ENCODE results near the gene MAML2. TPM values are rescaled to one million over a fixed set of nuclear protein-coding genes. Genes with fewer than 3 reads are reported as not detected.

The MAML2 gene
- total RNA-seq, 2 experiments from 2014 or later = 14.7 to 15.5 TPM

DNA sequence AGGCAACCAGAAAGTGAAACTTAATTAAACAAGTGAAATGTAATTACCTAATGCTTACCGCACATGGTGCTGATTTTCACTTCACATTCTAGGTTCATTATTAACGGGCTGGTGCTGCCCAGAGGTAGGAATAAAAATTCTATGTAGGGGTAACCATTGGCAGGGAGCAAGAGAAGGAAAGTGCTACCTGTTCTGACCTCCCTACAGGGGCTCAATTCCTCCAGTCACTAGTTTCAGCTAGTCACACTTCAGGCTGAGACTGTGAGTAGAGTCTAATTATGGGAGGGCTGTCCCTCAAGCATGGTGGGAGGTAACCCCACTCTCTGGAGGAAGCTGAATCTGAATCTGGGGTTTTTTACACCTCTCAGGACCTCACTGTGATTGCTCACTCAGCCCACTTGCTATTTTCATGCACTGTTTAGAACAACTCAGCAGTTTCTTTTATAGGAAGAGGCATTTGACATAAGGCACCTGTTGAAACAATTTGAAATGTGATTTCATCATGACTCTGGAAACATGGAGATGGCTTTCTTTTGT lies 75.4 kb downstream of the MAML2 start:
- Mint-ChIP-seq H3K27ac (peak overlapping the region; percentile 87), H3K4me1 (ENCODE audit: low read depth) (peaks cover 67% of the 10 kb centered on the region), H3K36me3 (ENCODE audit: low read depth) (peaks cover 54% of the 10 kb centered on the region), H3K9me3 (ENCODE audit: insufficient read depth) (no peaks in the 10 kb centered on the region), H3K4me3 (peak overlapping the region; percentile 32), H3K27me3 (ENCODE audit: low read depth) (no peaks in the 10 kb centered on the region)
- ChIA-PET CTCF (interaction anchor here (0.8 to 1.3 kb wide), 7 partner anchors 8 to 75 kb away, joined by 3 to 8 read pairs (median 3); partner anchors contain the start of gene MAML2), POLR2A (interaction anchor here (0.6 kb wide), 1 partner anchor 253 kb away, joined by 3 read pairs; no protein-coding TSS in a partner anchor)
- peak; percentile 38 for DNase-seq
- ATAC-seq = peak; percentile 86

- POLR2A ChIA-PET = no interaction called here
- Mint-ChIP-seq H3K4me1 (ENCODE audit: low read depth) (peaks cover 67% of the 10 kb centered on the region), H3K27ac (peak overlapping the region; percentile 87), H3K36me3 (ENCODE audit: low read depth) (peaks cover 52% of the 10 kb centered on the region), H3K9me3 (ENCODE audit: insufficient read depth) (no peaks in the 10 kb centered on the region), H3K4me3 (peak overlapping the region; percentile 32), H3K27me3 (ENCODE audit: low read depth) (no peaks in the 10 kb centered on the region)
- DNase-seq (no peak), ATAC-seq (peak; percentile 11)
- CTCF ChIA-PET = interaction anchor here (0.8 to 1.3 kb wide), 6 partner anchors 9 to 76 kb away, joined by 3 to 8 read pairs (median 4); partner anchors contain the start of gene MAML2
Observed at GRCh38 chr11:96267001-96267495, 75.9 kb downstream of the MAML2 start.

DNA sequence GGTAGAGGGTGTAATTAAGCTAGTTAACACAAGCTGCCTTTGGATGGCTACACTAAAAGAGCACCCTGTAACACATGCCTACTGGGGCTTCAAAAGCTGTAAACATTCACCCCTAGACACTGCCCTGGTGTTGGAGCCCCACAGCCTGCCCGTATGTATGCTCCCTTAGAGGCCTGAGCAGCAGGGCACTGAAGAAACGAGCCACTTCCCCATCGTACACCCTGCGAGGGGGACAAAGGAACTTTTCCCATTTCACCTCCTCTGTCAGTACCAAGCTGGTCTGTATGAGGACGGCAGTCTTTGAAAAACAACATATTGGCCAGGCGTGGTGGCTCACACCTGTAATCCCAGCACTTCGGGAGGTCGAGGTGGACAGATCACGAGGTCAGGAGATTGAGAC lies 77.0 kb downstream of the MAML2 start:
- H3K36me3 Mint-ChIP-seq (ENCODE audit: low read depth) = peaks cover 44% of the 10 kb centered on the region
- H3K9me3 Mint-ChIP-seq (ENCODE audit: insufficient read depth) = no peaks in the 10 kb centered on the region
- no peak overlapping the region for H3K4me3 Mint-ChIP-seq
- POLR2A ChIA-PET = no interaction called here
- no peak overlapping the region for H3K27ac Mint-ChIP-seq
- H3K4me1 Mint-ChIP-seq (ENCODE audit: low read depth) = peaks cover 66% of the 10 kb centered on the region
- H3K27me3 Mint-ChIP-seq (ENCODE audit: low read depth) = no peaks in the 10 kb centered on the region
- ATAC-seq (no peak), DNase-seq (no peak)
- CTCF ChIA-PET = interaction anchor here (0.8 to 3.8 kb wide), 2 partner anchors 77 kb away, joined by 4 to 18 read pairs; partner anchors contain the start of gene MAML2

DNA sequence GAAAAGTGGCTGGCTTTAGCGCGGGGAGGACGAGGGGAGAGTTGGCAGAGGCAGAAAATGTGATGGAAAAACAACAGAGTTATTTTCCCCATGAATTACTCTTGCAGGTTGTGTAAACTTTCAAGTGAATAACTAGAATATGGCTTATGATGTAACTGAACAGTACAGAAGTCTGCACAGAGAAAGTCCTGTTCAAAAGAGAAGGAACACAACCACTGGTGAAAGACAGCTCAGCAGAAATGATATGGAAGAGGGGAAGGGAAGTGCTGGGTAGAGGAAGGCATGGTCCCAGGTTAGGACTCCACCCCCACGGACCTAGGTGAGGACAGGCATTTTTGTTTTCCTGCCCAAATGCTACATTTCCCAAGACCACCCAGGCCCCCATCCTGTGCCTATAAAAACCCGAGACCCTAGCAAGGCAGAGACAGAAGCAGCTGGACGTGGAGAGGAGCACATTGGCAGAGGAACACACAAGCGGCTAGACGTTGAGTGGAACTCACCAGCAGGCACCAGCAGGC lies 77.7 kb downstream of the MAML2 start:
- DNase-seq = no peak

DNA sequence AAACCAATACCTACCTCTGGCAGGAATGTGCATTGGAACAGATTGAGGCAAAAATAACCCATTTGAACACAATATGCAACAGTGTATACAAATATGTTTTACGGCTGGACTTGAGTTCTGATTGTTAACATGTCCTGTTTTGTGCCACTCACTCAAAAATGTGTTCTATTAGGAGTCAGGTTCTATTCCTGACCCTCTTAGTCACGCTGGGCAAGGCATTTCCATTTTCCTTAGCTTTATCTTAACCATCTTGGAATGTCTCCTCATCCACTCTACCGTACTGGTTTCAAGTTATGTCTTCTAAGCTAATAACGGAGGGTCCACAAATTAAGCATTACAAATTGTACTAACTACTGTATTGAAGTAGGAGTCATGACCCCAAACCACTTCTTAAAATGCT lies 78.6 kb downstream of the MAML2 start:
- ChIA-PET CTCF (interaction anchor here (1.5 to 3.8 kb wide), 2 partner anchors 78 to 129 kb away, joined by 4 to 18 read pairs; partner anchors contain the start of gene MAML2), POLR2A (no interaction called here)
- no peaks in the 10 kb centered on the region for H3K27me3 Mint-ChIP-seq (ENCODE audit: low read depth)
- no peak overlapping the region for H3K4me3 Mint-ChIP-seq
- no peak overlapping the region for H3K27ac Mint-ChIP-seq
- no peak for ATAC-seq
- H3K36me3 Mint-ChIP-seq (ENCODE audit: low read depth) = peaks cover 32% of the 10 kb centered on the region
- no peaks in the 10 kb centered on the region for H3K9me3 Mint-ChIP-seq (ENCODE audit: insufficient read depth)
- peaks cover 79% of the 10 kb centered on the region for H3K4me1 Mint-ChIP-seq (ENCODE audit: low read depth)
- DNase-seq = no peak

More for the DNA sequence above, 77.7 kb downstream of the MAML2 start:
- no peak for ATAC-seq
- ChIA-PET CTCF (interaction anchor here (1.0 to 3.8 kb wide), 3 partner anchors 9 to 129 kb away, joined by 3 to 18 read pairs (median 4); partner anchors contain the start of gene MAML2), POLR2A (no interaction called here)
- Mint-ChIP-seq H3K9me3 (ENCODE audit: insufficient read depth) (no peaks in the 10 kb centered on the region), H3K4me1 (ENCODE audit: low read depth) (peaks cover 70% of the 10 kb centered on the region), H3K27me3 (ENCODE audit: low read depth) (no peaks in the 10 kb centered on the region), H3K4me3 (no peak overlapping the region), H3K36me3 (ENCODE audit: low read depth) (peaks cover 37% of the 10 kb centered on the region), H3K27ac (peak overlapping the region; percentile 32)

DNA sequence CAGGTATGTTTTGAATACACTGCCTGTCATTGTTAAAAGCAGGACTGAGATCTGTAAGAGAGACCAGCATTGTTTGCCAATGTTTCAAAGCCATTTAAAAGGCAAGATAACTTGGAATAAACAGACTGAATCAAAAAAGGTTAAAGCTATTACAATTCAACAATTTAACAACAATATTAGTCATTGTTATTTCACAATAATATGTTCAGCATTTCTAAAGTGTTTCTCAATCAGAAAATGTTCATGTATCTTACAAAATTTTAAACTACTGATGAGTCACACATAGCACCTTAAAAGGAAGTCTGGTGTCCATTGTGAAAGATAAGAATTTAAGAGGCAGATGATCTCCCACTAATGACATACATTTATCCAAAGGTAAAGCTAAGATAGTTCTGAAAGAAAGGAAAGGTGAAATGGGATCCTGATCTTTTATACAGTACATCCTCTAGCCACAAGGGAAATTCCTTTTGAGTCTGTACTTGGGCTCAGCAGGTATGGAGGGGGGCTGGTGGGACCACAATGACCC lies 79.7 kb downstream of the MAML2 start:
- no peaks in the 10 kb centered on the region for H3K27me3 Mint-ChIP-seq (ENCODE audit: low read depth)
- DNase-seq = no peak
- ATAC-seq = no peak
- H3K4me3 Mint-ChIP-seq = no peak overlapping the region
- H3K27ac Mint-ChIP-seq = no peak overlapping the region
- CTCF ChIA-PET = interaction anchor here (3.8 kb wide), 1 partner anchor 80 kb away, joined by 18 read pairs; the partner anchor contains the start of gene MAML2
- POLR2A ChIA-PET = no interaction called here
- H3K9me3 Mint-ChIP-seq (ENCODE audit: insufficient read depth) = no peaks in the 10 kb centered on the region
- peaks cover 29% of the 10 kb centered on the region for H3K36me3 Mint-ChIP-seq (ENCODE audit: low read depth)
- H3K4me1 Mint-ChIP-seq (ENCODE audit: low read depth) = peaks cover 80% of the 10 kb centered on the region

DNA sequence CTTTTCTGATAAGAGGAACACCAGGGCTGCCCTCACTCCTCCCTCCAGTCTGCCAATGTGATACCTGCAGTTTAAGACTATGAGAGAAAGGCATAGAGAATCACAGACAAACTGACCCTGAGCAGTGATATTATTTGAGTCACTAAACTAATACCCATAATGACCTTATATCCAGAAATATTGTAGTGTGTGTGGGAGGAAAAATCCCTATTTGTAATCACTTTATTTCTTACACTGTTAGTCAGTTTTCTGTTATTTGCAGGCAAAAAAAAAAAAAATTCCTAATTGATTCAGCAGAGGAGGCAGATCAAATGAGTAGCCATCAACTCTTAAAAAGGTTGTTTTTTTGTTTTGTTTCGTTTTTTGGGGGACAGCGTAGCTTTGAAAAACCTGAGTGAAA lies 82.5 kb downstream of the MAML2 start:
- no peaks in the 10 kb centered on the region for H3K9me3 Mint-ChIP-seq (ENCODE audit: insufficient read depth)

GRCh38 chr11:96260067-96260511 lies 82.9 kb downstream of the MAML2 start:
- no peak for ATAC-seq
- Mint-ChIP-seq H3K27ac (peak overlapping the region; percentile 60), H3K4me3 (no peak overlapping the region), H3K36me3 (ENCODE audit: low read depth) (peaks cover 38% of the 10 kb centered on the region), H3K27me3 (ENCODE audit: low read depth) (no peaks in the 10 kb centered on the region), H3K4me1 (ENCODE audit: low read depth) (peaks cover 81% of the 10 kb centered on the region), H3K9me3 (ENCODE audit: insufficient read depth) (no peaks in the 10 kb centered on the region)
- ChIA-PET CTCF (interaction anchor here (0.9 to 4.3 kb wide), 2 partner anchors 32 to 83 kb away, joined by 4 to 35 read pairs; partner anchors contain the start of gene MAML2), POLR2A (no interaction called here)
- DNase-seq = no peak

More for the DNA sequence above, 82.5 kb downstream of the MAML2 start:
- H3K4me1 Mint-ChIP-seq (ENCODE audit: low read depth) = peaks cover 81% of the 10 kb centered on the region
- POLR2A ChIA-PET = interaction anchor here (0.7 kb wide), 1 partner anchor 37 kb away, joined by 5 read pairs; no protein-coding TSS in a partner anchor
- no peaks in the 10 kb centered on the region for H3K27me3 Mint-ChIP-seq (ENCODE audit: low read depth)
- ATAC-seq = no peak
- peaks cover 37% of the 10 kb centered on the region for H3K36me3 Mint-ChIP-seq (ENCODE audit: low read depth)
- CTCF ChIA-PET = interaction anchor here (0.9 to 4.3 kb wide), 3 partner anchors 32 to 82 kb away, joined by 3 to 35 read pairs (median 4); partner anchors contain the start of gene MAML2
- H3K4me3 Mint-ChIP-seq = no peak overlapping the region
- H3K27ac Mint-ChIP-seq = peak overlapping the region; percentile 60
- DNase-seq = no peak

GRCh38 chr11:96259134-96259830 lies 83.7 kb downstream of the MAML2 start:
- H3K9me3 Mint-ChIP-seq (ENCODE audit: insufficient read depth) = no peaks in the 10 kb centered on the region
- no peak for DNase-seq
- peak overlapping the region; percentile 9 for H3K4me3 Mint-ChIP-seq
- ATAC-seq = no peak
- H3K27me3 Mint-ChIP-seq (ENCODE audit: low read depth) = no peaks in the 10 kb centered on the region
- peaks cover 30% of the 10 kb centered on the region for H3K36me3 Mint-ChIP-seq (ENCODE audit: low read depth)
- ChIA-PET CTCF (interaction anchor here (1.2 to 4.3 kb wide), 3 partner anchors 79 to 243 kb away, joined by 3 to 35 read pairs (median 3); partner anchors contain the start of gene MAML2), POLR2A (interaction anchor here (1.5 kb wide), 1 partner anchor 80 kb away, joined by 5 read pairs; no protein-coding TSS in a partner anchor)
- H3K4me1 Mint-ChIP-seq (ENCODE audit: low read depth) = peaks cover 80% of the 10 kb centered on the region
- peak overlapping the region; percentile 95 for H3K27ac Mint-ChIP-seq

DNA sequence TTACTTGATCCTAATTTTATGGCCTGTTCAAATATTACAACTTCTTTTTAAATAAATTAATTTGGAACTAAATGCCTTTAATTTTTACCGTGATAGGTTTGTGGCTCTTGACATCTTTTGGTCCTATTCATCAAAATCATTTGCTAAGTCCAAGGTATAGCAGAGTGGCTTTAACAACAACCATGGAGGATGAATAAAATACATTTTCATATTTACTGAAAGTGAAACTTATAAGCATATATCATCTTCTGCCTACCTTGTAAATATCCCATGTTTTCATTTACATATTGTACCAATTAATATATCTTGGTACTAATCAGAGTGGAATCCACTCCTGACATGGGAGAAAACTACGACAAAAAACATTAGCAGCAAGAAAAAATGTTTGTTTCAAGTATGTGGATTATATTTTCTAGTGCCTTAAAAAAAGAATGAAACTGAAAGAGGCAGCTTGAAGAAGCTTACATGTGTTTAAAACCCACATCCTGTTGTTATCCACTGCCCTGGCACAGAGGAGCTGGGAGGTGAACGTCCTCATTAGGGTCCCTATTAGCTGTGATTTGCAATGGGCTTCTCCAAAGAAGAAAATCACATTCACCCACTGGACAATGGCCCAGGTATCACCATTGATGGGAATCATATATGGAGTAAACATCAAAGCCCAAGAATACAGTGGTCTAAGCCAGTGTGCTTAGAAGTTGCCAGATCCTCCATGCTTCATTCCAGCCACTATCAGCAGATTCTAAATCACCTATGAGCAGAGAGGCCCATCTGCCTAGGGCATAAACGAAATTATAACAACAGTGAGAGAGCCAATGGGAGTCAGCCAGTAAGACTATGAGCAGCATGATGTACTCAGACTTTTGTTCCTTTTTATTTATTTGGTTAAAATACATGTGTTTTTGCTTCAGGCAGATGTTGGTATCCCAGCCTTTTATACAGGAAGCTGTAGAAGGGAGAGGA lies 84.7 kb downstream of the MAML2 start:
- H3K27me3 Mint-ChIP-seq (ENCODE audit: low read depth) = no peaks in the 10 kb centered on the region
- H3K9me3 Mint-ChIP-seq (ENCODE audit: insufficient read depth) = no peaks in the 10 kb centered on the region
- peak overlapping the region; percentile 95 for H3K27ac Mint-ChIP-seq
- ChIA-PET POLR2A (interaction anchor here (0.7 to 1.5 kb wide), 6 partner anchors 15 to 131 kb away, joined by 3 to 5 read pairs (median 4); partner anchors contain the start of genes CCDC82 and MAML2), CTCF (interaction anchor here (0.7 to 4.3 kb wide), 6 partner anchors 52 to 245 kb away, joined by 3 to 35 read pairs (median 4); partner anchors contain the start of gene MAML2)
- H3K36me3 Mint-ChIP-seq (ENCODE audit: low read depth) = peaks cover 31% of the 10 kb centered on the region
- ATAC-seq (peak; percentile 84), DNase-seq (peak; percentile 68)
- H3K4me1 Mint-ChIP-seq (ENCODE audit: low read depth) = peaks cover 82% of the 10 kb centered on the region
- peak overlapping the region; percentile 77 for H3K4me3 Mint-ChIP-seq

All from activated CD8-positive, alpha-beta T cell treated with anti-CD3 and anti-CD28 coated beads, Interleukin-2, amount 10 ng/mL, durations not matched to agents 7 days and 5 days (primary cell).